PFSK-1 (cell line): ENCODE measurements around the gene OMD.

Experiments
- FOXP2 ChIP-seq: optimal IDR thresholded peaks from 2 replicates; pipeline ENCODE3; 2011; ENCODE audit warnings: borderline replicate concordance, control low read depth, inconsistent platforms; ENCODE audit not compliant: insufficient read depth; ENCODE audit errors: extremely low read length, extremely low read depth
- POLR2AphosphoS5 ChIP-seq: IDR thresholded peaks from 2 replicates; pipeline ENCODE4 v1.6.1; 2012; ENCODE audit warnings: low read depth, mild to moderate bottlenecking, control low read depth, low read length, moderate library complexity
- SIN3A ChIP-seq: IDR thresholded peaks from 2 replicates; pipeline ENCODE4 v1.6.1; 2012; ENCODE audit warnings: mild to moderate bottlenecking, low read length, moderate library complexity, borderline replicate concordance; ENCODE audit not compliant: insufficient read depth
- TAF1 ChIP-seq: IDR thresholded peaks from 2 replicates; pipeline ENCODE4 v1.6.1; 2012; ENCODE audit warnings: low read length, control low read depth, borderline replicate concordance; ENCODE audit not compliant: insufficient read depth
- TF ChIP-seq, protein P1 (sequence below), 2 experiments: IDR thresholded peaks; 2 replicates each; pipeline versions ENCODE4 v1.6.1 to v1.8.0; 2011 to 2012; ENCODE audit warnings: low read depth in 2 of 2, low read length in 2 of 2, control low read depth in 1 of 2, inconsistent platforms in 1 of 2, mild to moderate bottlenecking in 1 of 2, moderate library complexity in 1 of 2; ENCODE audit not compliant: insufficient read depth in 1 of 2

DNA sequence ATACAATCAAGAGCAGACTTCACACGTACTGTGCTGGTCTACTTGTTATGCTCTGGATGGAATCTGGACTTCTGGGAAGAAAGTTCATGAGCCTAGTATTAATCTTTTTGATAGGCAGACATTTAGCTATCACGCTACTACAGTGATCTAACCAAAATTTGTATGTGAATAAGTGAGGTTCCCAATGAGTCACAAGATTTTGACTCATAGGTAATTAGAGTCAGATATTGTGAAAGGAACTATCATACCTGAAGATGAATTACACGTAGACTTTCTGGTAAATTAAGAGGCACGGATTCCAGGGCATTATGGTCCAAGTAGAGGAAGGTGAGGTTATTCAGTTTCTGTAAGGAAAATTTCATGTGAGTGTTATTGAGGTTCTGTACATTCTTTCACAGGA is 38.3 kb downstream of the OMD start:
- TF ChIP-seq POLR2AphosphoS5 (no peak), SIN3A (no peak), TAF1 (no peak), FOXP2 (no peak)
- TF ChIP-seq, protein P1, sequence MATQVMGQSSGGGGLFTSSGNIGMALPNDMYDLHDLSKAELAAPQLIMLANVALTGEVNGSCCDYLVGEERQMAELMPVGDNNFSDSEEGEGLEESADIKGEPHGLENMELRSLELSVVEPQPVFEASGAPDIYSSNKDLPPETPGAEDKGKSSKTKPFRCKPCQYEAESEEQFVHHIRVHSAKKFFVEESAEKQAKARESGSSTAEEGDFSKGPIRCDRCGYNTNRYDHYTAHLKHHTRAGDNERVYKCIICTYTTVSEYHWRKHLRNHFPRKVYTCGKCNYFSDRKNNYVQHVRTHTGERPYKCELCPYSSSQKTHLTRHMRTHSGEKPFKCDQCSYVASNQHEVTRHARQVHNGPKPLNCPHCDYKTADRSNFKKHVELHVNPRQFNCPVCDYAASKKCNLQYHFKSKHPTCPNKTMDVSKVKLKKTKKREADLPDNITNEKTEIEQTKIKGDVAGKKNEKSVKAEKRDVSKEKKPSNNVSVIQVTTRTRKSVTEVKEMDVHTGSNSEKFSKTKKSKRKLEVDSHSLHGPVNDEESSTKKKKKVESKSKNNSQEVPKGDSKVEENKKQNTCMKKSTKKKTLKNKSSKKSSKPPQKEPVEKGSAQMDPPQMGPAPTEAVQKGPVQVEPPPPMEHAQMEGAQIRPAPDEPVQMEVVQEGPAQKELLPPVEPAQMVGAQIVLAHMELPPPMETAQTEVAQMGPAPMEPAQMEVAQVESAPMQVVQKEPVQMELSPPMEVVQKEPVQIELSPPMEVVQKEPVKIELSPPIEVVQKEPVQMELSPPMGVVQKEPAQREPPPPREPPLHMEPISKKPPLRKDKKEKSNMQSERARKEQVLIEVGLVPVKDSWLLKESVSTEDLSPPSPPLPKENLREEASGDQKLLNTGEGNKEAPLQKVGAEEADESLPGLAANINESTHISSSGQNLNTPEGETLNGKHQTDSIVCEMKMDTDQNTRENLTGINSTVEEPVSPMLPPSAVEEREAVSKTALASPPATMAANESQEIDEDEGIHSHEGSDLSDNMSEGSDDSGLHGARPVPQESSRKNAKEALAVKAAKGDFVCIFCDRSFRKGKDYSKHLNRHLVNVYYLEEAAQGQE (IDR thresholded peaks at IDR 0.05; ENCODE audit: insufficient read depth in 1 of 2, low read depth in 2 of 2, low read length in 2 of 2) = no peak
